Hematopoietic multipotent progenitor cell treated with erythropoietin and hydrocortisone succinate and interleukin-3 and kit ligand, for 17 days (in vitro differentiated cells): ENCODE measurements around the gene CAST.

Experiments
- DNase-seq: peaks from one replicate; pipeline ENCODE4 v3.0.0-alpha.2; 2015; ENCODE audit warnings: low spot score

The CAST gene

GRCh38 chr5:96819806-96820205 is 157.6 kb downstream of the CAST start:
- no peak for DNase-seq

- DNase-seq = no peak
Measured at GRCh38 chr5:96821260-96821916, 159.2 kb downstream of the CAST start.

GRCh38 chr5:96822686-96823459 is 160.7 kb downstream of the CAST start:
- no peak for DNase-seq

- no peak for DNase-seq
Measured at GRCh38 chr5:96823900-96824380, 161.8 kb downstream of the CAST start.
